ENCODE measurements around the gene ASB5.

DNA sequence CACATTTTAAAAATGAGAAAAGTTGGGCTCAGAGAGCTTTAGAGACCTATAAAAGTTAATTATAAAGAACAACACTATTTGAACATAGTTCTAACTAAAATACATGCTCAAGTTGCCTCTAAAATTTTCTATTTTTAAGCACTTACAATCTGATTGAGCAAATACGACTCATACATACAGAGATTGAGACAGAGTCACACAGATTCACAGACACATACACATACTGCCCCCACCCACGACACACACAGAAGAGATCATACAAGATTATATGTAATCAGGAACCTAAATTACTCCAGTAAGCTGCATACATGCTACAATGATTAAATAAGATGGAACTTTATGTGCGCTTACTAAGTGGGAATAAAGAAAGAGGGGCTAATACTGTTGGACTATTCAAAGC, 2.7 kb upstream of the ASB5 start:
- TF ChIP-seq POLR2A (IDR thresholded peaks at IDR 0.05; ENCODE audit: low read depth, low read length) (no peak), POLR2AphosphoS5 (IDR thresholded peaks at IDR 0.05; ENCODE audit: low read depth, low read length) (no peak), TAF1 (IDR thresholded peaks at IDR 0.05; ENCODE audit: low read depth, low read length) (no peak), SPI1 (IDR thresholded peaks at IDR 0.05; ENCODE audit: low read depth, low read length) (no peak), POU2F2 (IDR thresholded peaks at IDR 0.05; ENCODE audit: low read depth, low read length) (no peak)
